Chondrocyte (in vitro differentiated cells): ENCODE measurements around the gene TNS4. TPM values are rescaled to one million over a fixed set of nuclear protein-coding genes. Genes with fewer than 3 reads are reported as not detected.

Experiments used
- DNase-seq: peaks from one replicate; pipeline ENCODE4 v3.0.0; 2021; ENCODE audit warnings: mixed read lengths, low spot score
- H3K27ac Mint-ChIP-seq: one replicate; pipeline ENCODE4 v1.8.0; 2021; ENCODE audit warnings: mild to moderate bottlenecking, moderate library complexity, mixed read lengths; ENCODE audit not compliant: unreplicated experiment
- H3K27me3 Mint-ChIP-seq: 2 replicates; pipeline ENCODE4 v1.8.0; 2021; ENCODE audit warnings: low read depth, mixed read lengths
- H3K36me3 Mint-ChIP-seq: 2 replicates; pipeline ENCODE4 v1.8.0; 2021; ENCODE audit warnings: low read depth, mixed read lengths
- H3K4me1 Mint-ChIP-seq: 2 replicates; pipeline ENCODE4 v1.8.0; 2021; ENCODE audit warnings: low read depth, mild to moderate bottlenecking, mixed read lengths
- H3K4me3 Mint-ChIP-seq: one replicate; pipeline ENCODE4 v1.8.0; 2021; ENCODE audit warnings: mild to moderate bottlenecking, moderate library complexity, mixed read lengths; ENCODE audit not compliant: unreplicated experiment
- H3K9me3 Mint-ChIP-seq: 2 replicates; pipeline ENCODE4 v1.8.0; 2021; ENCODE audit warnings: low read depth, mixed read lengths
- CTCF ChIP-seq: fragments of 200-600 bp; sonication (generic); IDR thresholded peaks from 2 replicates; pipeline ENCODE4 v1.5.0; 2021; ENCODE audit warnings: antibody characterized with exemption, mild to moderate bottlenecking, moderate library complexity
- total RNA-seq: library from RNA; stranded (reverse); gene quantifications from 3 replicates; pipeline ENCODE4 v1.2.1, GENCODE V29; 2021

The TNS4 gene
- total RNA-seq, 1 donor from 2014 or later, result not detected

- DNase-seq, result no peak
- H3K4me1 Mint-ChIP-seq, result peaks cover 26% of the 10 kb centered on the region
- H3K36me3 Mint-ChIP-seq, result no peaks in the 10 kb centered on the region
- TF ChIP-seq CTCF, result no peak
- no peak overlapping the region for H3K27ac Mint-ChIP-seq
- no peaks in the 10 kb centered on the region for H3K9me3 Mint-ChIP-seq
- no peak overlapping the region for H3K4me3 Mint-ChIP-seq
- no peaks in the 10 kb centered on the region for H3K27me3 Mint-ChIP-seq
Measured at GRCh38 chr17:40479754-40480480, 21.5 kb downstream of the TNS4 start.

GRCh38 chr17:40478486-40478885 lies 22.9 kb downstream of the TNS4 start:
- H3K36me3 Mint-ChIP-seq, result no peaks in the 10 kb centered on the region
- no peak overlapping the region for H3K27ac Mint-ChIP-seq
- no peaks in the 10 kb centered on the region for H3K27me3 Mint-ChIP-seq
- TF ChIP-seq CTCF, result no peak
- no peaks in the 10 kb centered on the region for H3K9me3 Mint-ChIP-seq
- H3K4me3 Mint-ChIP-seq, result no peak overlapping the region
- H3K4me1 Mint-ChIP-seq, result peaks cover 30% of the 10 kb centered on the region
- no peak for DNase-seq

- Mint-ChIP-seq H3K9me3 (no peaks in the 10 kb centered on the region), H3K4me3 (no peak overlapping the region)
- DNase-seq, result no peak
Measured at GRCh38 chr17:40477796-40478195, 23.6 kb downstream of the TNS4 start.

GRCh38 chr17:40475234-40475908 lies 26.1 kb downstream of the TNS4 start:
- Mint-ChIP-seq H3K4me3 (no peak overlapping the region), H3K4me1 (peaks cover 40% of the 10 kb centered on the region), H3K9me3 (no peaks in the 10 kb centered on the region), H3K27me3 (no peaks in the 10 kb centered on the region), H3K27ac (no peak overlapping the region), H3K36me3 (no peaks in the 10 kb centered on the region)
- TF ChIP-seq CTCF, result no peak
- no peak for DNase-seq

More at GRCh38 chr17:40477796-40478195, 23.6 kb downstream of the TNS4 start:
- no peak overlapping the region for H3K27ac Mint-ChIP-seq
- peaks cover 31% of the 10 kb centered on the region for H3K4me1 Mint-ChIP-seq
- H3K27me3 Mint-ChIP-seq, result no peaks in the 10 kb centered on the region
- TF ChIP-seq CTCF, result no peak
- no peaks in the 10 kb centered on the region for H3K36me3 Mint-ChIP-seq

GRCh38 chr17:40474419-40475002 lies 26.9 kb downstream of the TNS4 start:
- Mint-ChIP-seq H3K27ac (peak overlapping the region; percentile 59), H3K36me3 (no peaks in the 10 kb centered on the region), H3K4me1 (peaks cover 39% of the 10 kb centered on the region), H3K4me3 (no peak overlapping the region), H3K9me3 (no peaks in the 10 kb centered on the region), H3K27me3 (no peaks in the 10 kb centered on the region)
- no peak for DNase-seq
- TF ChIP-seq CTCF, result no peak
